Colonic mucosa (tissue), 4 donors: ENCODE measurements around the gene PTPN20. TPM values are rescaled to one million over a fixed set of nuclear protein-coding genes. Genes with fewer than 3 reads are reported as not detected.

Experiments
- DNase-seq: peaks from one replicate; pipeline ENCODE4 v3.0.0-alpha.2; 2020
- H3K27ac ChIP-seq: fragments of 200-600 bp; one replicate; pipeline ENCODE4 v1.8.0; 2021
- H3K27me3 ChIP-seq: fragments of 200-600 bp; one replicate; pipeline ENCODE4 v1.8.0; 2021
- H3K36me3 ChIP-seq: fragments of 200-600 bp; one replicate; pipeline ENCODE4 v1.8.0; 2021
- H3K4me1 ChIP-seq: fragments of 200-600 bp; one replicate; pipeline ENCODE4 v1.8.0; 2021; ENCODE audit warnings: mild to moderate bottlenecking
- H3K4me3 ChIP-seq: fragments of 200-600 bp; one replicate; pipeline ENCODE4 v1.8.0; 2021
- H3K9ac ChIP-seq, 2 donors: one replicate each; pipeline ENCODE4 v1.7.0; 2013; ENCODE audit warnings: control low read depth in 2 of 2, low read depth in 2 of 2, low read length in 2 of 2
- H3K9me3 ChIP-seq: fragments of 200-600 bp; one replicate; pipeline ENCODE4 v1.8.0; 2021
- CTCF ChIP-seq: fragments of 200-600 bp; IDR thresholded peaks from one replicate; pipeline ENCODE4 v1.8.0; 2022; ENCODE audit warnings: antibody characterized with exemption, mild to moderate bottlenecking
- intact Hi-C: fragments of 100-400 bp; cut with DNase I; formaldehyde crosslinking; loops from one replicate; pipeline ENCODE4 v1.14.1; 2022
- total RNA-seq, 2 donors: library from RNA; stranded (reverse); fragmentation: NEBNext Ultra II Directional in 1 of 2; extraction: Animal tissue kit (Norgen Biotek cat#: 25700) in 1 of 2; gene quantifications; one replicate each; pipeline ENCODE4 v1.2.1, GENCODE V29; 2021
- donor health status: healthy.
- donor health status: DM: no; HTN: no; CAD: no.
- donor health status: DM: no; HTN: no; CAD: no.

Gene PTPN20
- total RNA-seq, 2 donors from 2014 or later = 2.7 to 4.9 TPM

- H3K4me3 ChIP-seq = no peak overlapping the region
- no peaks in the 10 kb centered on the region for H3K4me1 ChIP-seq
- no peak for TF ChIP-seq CTCF
- no peak for DNase-seq
- no peaks in the 10 kb centered on the region for H3K9me3 ChIP-seq
- H3K9ac ChIP-seq = no peak overlapping the region
- no peaks in the 10 kb centered on the region for H3K36me3 ChIP-seq
- intact Hi-C loops = no loop called here
- H3K27me3 ChIP-seq = no peaks in the 10 kb centered on the region
- no peak overlapping the region for H3K27ac ChIP-seq
Observed at GRCh38 chr10:47015404-47015803, 104.2 kb downstream of the PTPN20 start.

DNA sequence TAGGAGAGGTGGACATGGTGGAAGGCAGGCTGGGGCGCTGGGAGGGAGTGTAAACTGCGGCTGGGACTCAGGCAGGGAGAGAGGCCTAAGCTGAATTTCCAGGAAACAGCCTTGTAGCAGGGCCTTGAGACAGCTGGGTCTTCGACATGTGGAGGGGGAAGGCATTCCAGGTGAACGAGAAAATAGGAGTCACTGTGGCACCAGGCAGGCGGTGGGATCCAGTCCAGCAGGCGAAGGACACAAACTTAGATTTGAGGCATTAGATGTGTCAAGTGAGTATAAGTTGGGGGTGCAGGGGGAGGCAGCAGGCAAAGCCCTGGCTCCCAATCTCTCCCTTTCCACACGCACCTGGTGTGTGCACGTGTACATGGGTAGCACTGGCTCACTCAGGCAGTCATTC lies 105.3 kb downstream of the PTPN20 start:
- intact Hi-C loops = no loop called here
- TF ChIP-seq CTCF = no peak
- Histone ChIP-seq H3K4me1 (no peaks in the 10 kb centered on the region), H3K9me3 (no peaks in the 10 kb centered on the region), H3K4me3 (no peak overlapping the region), H3K27me3 (no peaks in the 10 kb centered on the region), H3K9ac (no peak overlapping the region), H3K27ac (no peak overlapping the region), H3K36me3 (no peaks in the 10 kb centered on the region)
- DNase-seq = no peak

DNA sequence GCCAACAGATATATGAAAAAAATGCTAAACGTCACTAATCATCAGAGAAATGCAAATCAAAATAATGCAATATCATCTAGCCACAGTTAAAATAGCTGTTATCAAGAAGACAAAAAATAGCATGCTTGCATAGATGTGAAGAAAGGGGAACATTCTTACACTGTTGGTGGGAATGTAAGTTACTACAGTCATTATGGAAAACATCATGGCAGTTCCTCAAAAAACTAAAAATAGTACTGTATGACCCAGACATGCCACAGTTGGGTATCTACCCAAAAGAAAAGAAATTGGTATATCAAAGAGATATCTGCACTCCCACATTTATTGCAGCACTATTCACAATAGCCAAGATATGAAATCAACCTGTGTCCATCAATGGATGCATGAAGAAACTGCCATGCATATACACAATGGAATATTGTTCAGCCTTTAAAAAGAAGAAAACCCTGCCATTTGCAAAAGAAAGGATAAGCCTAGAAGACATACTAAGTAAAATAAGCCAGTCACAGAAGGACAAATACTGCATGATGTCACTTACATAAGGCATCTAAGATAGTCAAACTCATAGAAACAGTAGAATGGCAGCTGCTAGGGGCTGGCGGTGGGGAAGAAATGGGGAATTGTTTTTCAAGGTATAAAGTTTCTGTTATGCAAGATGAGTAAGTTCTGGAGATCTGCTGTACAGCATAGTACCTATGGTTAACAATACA lies 107.0 kb downstream of the PTPN20 start:
- Histone ChIP-seq H3K4me1 (no peaks in the 10 kb centered on the region), H3K9ac (no peak overlapping the region), H3K4me3 (no peak overlapping the region), H3K36me3 (no peaks in the 10 kb centered on the region), H3K9me3 (no peaks in the 10 kb centered on the region), H3K27me3 (no peaks in the 10 kb centered on the region), H3K27ac (no peak overlapping the region)
- no peak for DNase-seq
- TF ChIP-seq CTCF = no peak
- intact Hi-C loops = no loop called here

- intact Hi-C loops = loop anchor here (5.0 kb wide), 1 partner anchor 293 kb away; no protein-coding TSS in a partner anchor
- DNase-seq = no peak
- TF ChIP-seq CTCF = no peak
Observed at GRCh38 chr10:47019155-47020145, 108.2 kb downstream of the PTPN20 start.

GRCh38 chr10:47020471-47020870 lies 109.2 kb downstream of the PTPN20 start:
- H3K4me3 ChIP-seq = no peak overlapping the region
- H3K27ac ChIP-seq = no peak overlapping the region
- no peak for DNase-seq
- no peaks in the 10 kb centered on the region for H3K9me3 ChIP-seq
- H3K9ac ChIP-seq = no peak overlapping the region
- no peaks in the 10 kb centered on the region for H3K4me1 ChIP-seq
- no peaks in the 10 kb centered on the region for H3K36me3 ChIP-seq
- H3K27me3 ChIP-seq = no peaks in the 10 kb centered on the region
- intact Hi-C loops = loop anchor here (5.0 kb wide), 1 partner anchor 292 kb away; no protein-coding TSS in a partner anchor
- no peak for TF ChIP-seq CTCF

More at GRCh38 chr10:47019155-47020145, 108.2 kb downstream of the PTPN20 start:
- H3K36me3 ChIP-seq = no peaks in the 10 kb centered on the region
- H3K27ac ChIP-seq = no peak overlapping the region
- H3K27me3 ChIP-seq = no peaks in the 10 kb centered on the region
- no peaks in the 10 kb centered on the region for H3K4me1 ChIP-seq
- H3K9ac ChIP-seq = no peak overlapping the region
- no peak overlapping the region for H3K4me3 ChIP-seq
- no peaks in the 10 kb centered on the region for H3K9me3 ChIP-seq
